Pancreas (tissue), 10 donors: ENCODE data around the gene SLC35G6. TPM values are rescaled to one million over a fixed set of nuclear protein-coding genes. Genes with fewer than 3 reads are reported as not detected.

Experiments
- ATAC-seq, 4 donors: fragments of 200-7000 bp; cut with Tn5 transposase; one replicate each; pipeline versions ENCODE4 v1.8.0 to v1.9.1; 2020; ENCODE audit warnings: mild to moderate bottlenecking in 4 of 4, moderate library complexity in 4 of 4
- DNase-seq, 6 donors: peaks; one replicate each; pipeline ENCODE4 v3.0.0-alpha.2; 2020
- FAIRE-seq: peaks from 2 replicates; lab custom pipeline; 2012; peaks lifted over from hg19 to GRCh38; lab: Jason Lieb, UNC
- H3K27ac ChIP-seq, 4 donors: fragments of 200-600 bp; sonication (generic); 1 replicate in 3 of 4; 2 replicates in 1 of 4; pipeline versions ENCODE4 v1.5.0 to v1.8.0; 2020
- H3K27me3 ChIP-seq, 4 donors: fragments of 200-600 bp; one replicate each; pipeline ENCODE4 v1.8.0; 2021
- H3K36me3 ChIP-seq, 3 donors: fragments of 200-600 bp; sonication (generic) in 1 of 3; one replicate each; pipeline versions ENCODE4 v1.5.0 to v1.8.0; 2020 to 2021
- H3K4me1 ChIP-seq, 3 donors: fragments of 200-600 bp; one replicate each; pipeline ENCODE4 v1.8.0; 2021
- H3K4me3 ChIP-seq, 4 donors: fragments of 200-600 bp; sonication (generic) in 2 of 4; one replicate each; pipeline versions ENCODE4 v1.5.0 to v1.8.0; 2020 to 2021
- H3K9me3 ChIP-seq, 4 donors: fragments of 200-600 bp; one replicate each; pipeline ENCODE4 v1.8.0; 2021
- WGBS, 2 donors: extraction: QIAGEN DNeasy Blood & Tissue Kit; methylation state at CpG; one replicate each; pipeline ENCODE4 v1.1.7; 2013; 5-methylcytosine and 5-hydroxymethylcytosine counted together
- intact Hi-C, 3 donors: fragments of 100-400 bp; cut with DNase I; formaldehyde crosslinking; loops; one replicate each; pipeline versions ENCODE4 v1.11.1 to v1.14.2; 2022
- polyA plus RNA-seq, 2 donors: library from polyadenylated mRNA; stranded (reverse); fragments of 200-250 nt; gene quantifications; one replicate each; pipeline ENCODE4 v1.2.3, GENCODE V29; 2013
- total RNA-seq, 6 donors: library from RNA; stranded (reverse); fragmentation: NEBNext Ultra II Directional in 4 of 6; extraction: Animal tissue kit (Norgen Biotek cat#: 25700) in 4 of 6; gene quantifications; one replicate each; pipeline versions ENCODE4 v1.2.1 to v1.2.4, GENCODE V29; 2021 to 2023
- TF ChIP-seq, protein P1 (sequence below), 4 donors: fragments of 200-600 bp; sonication (generic) in 3 of 4; IDR thresholded peaks; one replicate each; pipeline versions ENCODE4 v1.5.0 to v1.8.0; 2021; ENCODE audit warnings: antibody characterized with exemption in 4 of 4
- donor health status: healthy with polysubstance abuse.
- donor health status: DM: no; HTN: no; CAD: no; lungs with moderate emphysema.
- donor health status: DM: no; HTN: no; CAD: no.
- donor health status: control.
- donor health status: control.
- donor health status: Bipolar disorder and iron deficiency.
- donor health status: DM: yes; HTN: yes; CAD: no.
- donor health status: DM: no; HTN: no; CAD: no.
- donor health status: DM: no; HTN: no; CAD: no.
- donor health status: DM: yes; HTN: yes; CAD: no.

Gene SLC35G6
- total and polyA plus RNA-seq, 8 donors = 0.08 TPM; not detected in 7

DNA sequence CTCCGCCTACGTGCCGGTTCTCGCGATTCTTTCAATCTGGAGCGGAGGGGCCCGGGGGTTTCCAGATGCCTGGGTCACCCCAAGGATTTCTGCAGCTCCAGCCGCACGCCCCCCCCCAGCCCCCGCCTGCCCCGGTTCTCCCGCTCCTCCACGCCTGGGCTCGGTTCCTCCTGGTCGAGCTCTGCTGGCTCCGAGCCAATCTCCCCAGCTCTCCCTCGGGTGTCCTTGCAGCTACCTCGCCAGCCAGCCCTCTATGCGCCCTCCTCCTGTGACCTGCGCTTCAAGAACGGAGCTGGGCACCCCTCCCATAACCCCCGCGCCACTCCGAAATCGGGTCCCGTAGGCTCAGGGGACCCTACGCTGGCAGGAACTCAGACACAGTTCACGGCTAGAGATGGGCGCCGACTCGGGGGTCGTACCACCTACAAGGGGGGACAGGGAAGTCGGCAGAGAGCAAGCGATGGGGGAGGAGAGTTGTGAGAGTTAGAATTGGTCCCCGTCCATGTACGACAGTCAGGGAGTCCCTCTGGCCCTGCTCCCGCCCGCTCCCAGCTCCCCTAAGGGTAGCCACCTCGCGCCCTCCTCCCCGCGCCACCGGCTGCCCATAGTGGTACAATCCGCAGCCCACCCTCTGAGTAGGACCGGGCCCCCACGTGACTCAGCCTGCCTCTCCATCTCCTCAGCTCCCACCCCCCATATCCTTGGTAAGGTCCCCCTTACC is 41.0 kb upstream of the SLC35G6 start:
- Histone ChIP-seq H3K27ac (no peak overlapping the region), H3K36me3 (no peaks in the 10 kb centered on the region), H3K27me3 (no peaks in the 10 kb centered on the region), H3K4me1 (peaks cover 5 to 18% (median 11%) of the 10 kb centered on the region in 3 donors), H3K9me3 (no peaks in the 10 kb centered on the region), H3K4me3 (peak overlapping the region; percentile 2 to 45 (median 26))
- TF ChIP-seq, protein P1, sequence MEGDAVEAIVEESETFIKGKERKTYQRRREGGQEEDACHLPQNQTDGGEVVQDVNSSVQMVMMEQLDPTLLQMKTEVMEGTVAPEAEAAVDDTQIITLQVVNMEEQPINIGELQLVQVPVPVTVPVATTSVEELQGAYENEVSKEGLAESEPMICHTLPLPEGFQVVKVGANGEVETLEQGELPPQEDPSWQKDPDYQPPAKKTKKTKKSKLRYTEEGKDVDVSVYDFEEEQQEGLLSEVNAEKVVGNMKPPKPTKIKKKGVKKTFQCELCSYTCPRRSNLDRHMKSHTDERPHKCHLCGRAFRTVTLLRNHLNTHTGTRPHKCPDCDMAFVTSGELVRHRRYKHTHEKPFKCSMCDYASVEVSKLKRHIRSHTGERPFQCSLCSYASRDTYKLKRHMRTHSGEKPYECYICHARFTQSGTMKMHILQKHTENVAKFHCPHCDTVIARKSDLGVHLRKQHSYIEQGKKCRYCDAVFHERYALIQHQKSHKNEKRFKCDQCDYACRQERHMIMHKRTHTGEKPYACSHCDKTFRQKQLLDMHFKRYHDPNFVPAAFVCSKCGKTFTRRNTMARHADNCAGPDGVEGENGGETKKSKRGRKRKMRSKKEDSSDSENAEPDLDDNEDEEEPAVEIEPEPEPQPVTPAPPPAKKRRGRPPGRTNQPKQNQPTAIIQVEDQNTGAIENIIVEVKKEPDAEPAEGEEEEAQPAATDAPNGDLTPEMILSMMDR (IDR thresholded peaks at IDR 0.05) = no peak
- ATAC-seq (no peak), FAIRE-seq (no peak), DNase-seq (peak; percentile 49 to 92 (median 75))
- intact Hi-C loops = loop anchor here in 2 of 3 donors (5.0 kb wide), 1 partner anchor 37 kb away; the partner anchor contains the start of gene ZBTB4 (in 2 of the 2)
- WGBS, 2 donors = 10% methylated on average over 43 to 46 of the region's 46 CpGs

DNA sequence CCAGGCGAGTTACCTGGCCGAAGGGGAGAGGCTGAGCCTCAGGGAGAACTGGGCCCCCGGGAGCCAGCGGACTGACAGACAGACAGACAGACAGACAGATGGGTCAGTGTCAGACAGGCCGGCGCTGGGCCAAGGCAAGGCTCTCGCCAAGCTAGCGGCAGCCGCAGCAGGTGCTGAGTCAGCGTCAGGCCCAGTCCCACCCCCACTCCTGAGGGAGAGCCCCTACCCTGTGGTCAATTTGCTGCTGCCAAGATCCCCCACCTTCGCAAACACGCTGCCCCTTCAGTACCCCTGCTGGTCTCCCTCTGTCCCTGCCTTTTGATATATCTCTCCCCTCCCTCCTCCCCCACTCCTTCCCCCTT is 40.4 kb upstream of the SLC35G6 start:
- Histone ChIP-seq H3K27me3 (no peaks in the 10 kb centered on the region), H3K4me1 (peaks cover 5 to 22% (median 11%) of the 10 kb centered on the region in 3 donors), H3K36me3 (no peaks in the 10 kb centered on the region), H3K9me3 (no peaks in the 10 kb centered on the region), H3K4me3 (peak overlapping the region in 1 of 4 donors; percentile 45), H3K27ac (no peak overlapping the region)
- TF ChIP-seq, protein P1 (IDR thresholded peaks at IDR 0.05) = no peak
- FAIRE-seq (no peak), ATAC-seq (no peak), DNase-seq (peak in 3 of 6 donors; percentile 34 to 83 (median 65))
- intact Hi-C loops = loop anchor here in 2 of 3 donors (5.0 kb wide), 1 partner anchor 36 kb away; the partner anchor contains the start of gene ZBTB4 (in 2 of the 2)
- 28 to 37% methylated on average over 12 of the region's 12 CpGs for WGBS, 2 donors

DNA sequence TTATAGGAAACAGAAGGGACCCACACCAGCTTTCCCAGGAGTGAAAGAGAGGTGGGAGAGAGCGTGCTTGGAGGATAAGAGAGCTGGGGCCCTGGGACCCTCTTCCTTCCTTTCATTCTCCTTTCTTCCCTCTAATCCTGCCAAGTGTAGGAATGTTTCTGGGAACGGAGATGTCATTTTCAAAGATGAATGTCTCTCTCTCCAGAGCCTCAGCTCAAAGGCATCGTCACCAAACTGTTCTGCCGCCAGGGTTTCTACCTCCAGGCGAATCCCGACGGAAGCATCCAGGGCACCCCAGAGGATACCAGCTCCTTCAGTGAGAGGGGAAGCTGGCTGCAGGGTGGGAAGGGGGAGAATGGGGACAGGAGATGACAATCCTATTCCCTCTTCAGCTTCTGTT is 40.0 kb upstream of the SLC35G6 start:
- WGBS, 2 donors = 81 to 85% methylated on average over 7 of the region's 7 CpGs
- DNase-seq = no peak
- H3K9me3 ChIP-seq = no peaks in the 10 kb centered on the region
- TF ChIP-seq, protein P1 (IDR thresholded peaks at IDR 0.05) = no peak
- H3K4me1 ChIP-seq = peaks cover 5 to 23% (median 10%) of the 10 kb centered on the region in 3 donors
- no peak overlapping the region for H3K4me3 ChIP-seq
- no peak for ATAC-seq
- FAIRE-seq = no peak
- no peaks in the 10 kb centered on the region for H3K27me3 ChIP-seq
- intact Hi-C loops = loop anchor here in 2 of 3 donors (5.0 kb wide), 1 partner anchor 36 kb away; the partner anchor contains the start of gene ZBTB4 (in 2 of the 2)
- no peaks in the 10 kb centered on the region for H3K36me3 ChIP-seq
- H3K27ac ChIP-seq = no peak overlapping the region

DNA sequence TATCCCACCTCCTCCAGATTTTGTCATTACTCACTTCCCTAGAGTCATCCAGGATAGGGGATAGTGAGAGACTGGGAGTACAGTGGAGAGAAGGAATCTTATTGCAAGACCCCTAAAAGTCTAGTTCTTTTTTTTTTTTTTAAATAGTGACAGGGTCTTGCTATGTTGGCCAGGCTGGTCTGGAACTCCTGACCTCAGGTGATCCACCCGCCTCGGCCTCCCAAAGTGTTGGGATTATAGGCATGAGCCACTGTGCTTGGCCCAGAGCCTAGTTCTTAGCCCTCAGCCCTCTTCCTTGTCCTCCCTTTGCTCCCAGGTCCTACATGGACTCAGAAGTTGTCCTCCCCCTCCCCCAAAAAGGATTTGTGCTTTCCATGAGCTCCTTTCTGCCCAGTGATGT is 39.1 kb upstream of the SLC35G6 start:
- 86 to 88% methylated on average over 2 of the region's 2 CpGs for WGBS, 2 donors
- no peak overlapping the region for H3K27ac ChIP-seq
- no peak for ATAC-seq
- intact Hi-C loops = loop anchor here in 2 of 3 donors (5.0 kb wide), 1 partner anchor 35 kb away; the partner anchor contains the start of gene ZBTB4 (in 2 of the 2)
- H3K36me3 ChIP-seq = no peaks in the 10 kb centered on the region
- DNase-seq = no peak
- FAIRE-seq = no peak
- H3K9me3 ChIP-seq = no peaks in the 10 kb centered on the region
- TF ChIP-seq, protein P1 (IDR thresholded peaks at IDR 0.05) = no peak
- H3K4me1 ChIP-seq = peaks cover 5 to 22% (median 5%) of the 10 kb centered on the region in 3 donors
- no peaks in the 10 kb centered on the region for H3K27me3 ChIP-seq
- no peak overlapping the region for H3K4me3 ChIP-seq
